Measurements from ENCODE around the gene GRIFIN.

Gene GRIFIN

DNA sequence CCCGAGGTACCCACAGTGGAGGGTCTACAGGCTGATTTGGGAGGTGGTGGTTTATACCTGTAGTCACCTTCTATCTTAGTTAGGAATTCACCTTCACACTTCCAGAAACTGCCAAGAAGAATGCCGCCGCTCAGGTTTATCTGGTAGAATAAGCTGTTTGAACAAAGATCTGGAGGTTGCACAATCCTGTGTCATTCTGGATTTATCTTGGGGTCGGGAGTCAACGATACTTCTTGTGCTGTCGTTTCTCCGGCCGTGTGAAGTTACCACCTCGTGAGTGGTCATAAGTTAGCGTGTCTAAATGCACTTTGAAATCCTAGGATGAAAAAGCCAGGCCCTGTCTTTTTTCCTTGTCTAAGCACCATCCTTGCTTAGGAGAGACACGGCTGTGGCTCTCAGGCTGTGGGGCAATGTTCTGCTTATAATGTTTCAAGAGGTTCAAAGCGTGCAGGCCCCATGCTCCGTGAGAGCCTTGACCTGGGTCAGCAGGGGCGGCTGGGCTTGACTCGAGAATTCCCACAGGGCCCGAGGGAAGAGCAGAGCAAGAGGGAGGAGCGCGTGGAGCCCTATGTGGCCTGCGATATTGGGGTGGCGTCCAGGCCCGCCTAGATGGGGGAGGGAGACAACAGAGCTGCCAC lies 35.5 kb downstream of the GRIFIN start:
- Histone ChIP-seq H3K27me3 (ENCODE audit: insufficient read depth, low read depth) (no peaks in the 10 kb centered on the region), H3K4me3 (IDR thresholded peaks at IDR 0.05; ENCODE audit: insufficient read depth, low read depth, low read length) (no peak overlapping the region), H3K4me2 (no peak overlapping the region), H3K4me1 (ENCODE audit: low read depth, poor library complexity, severe bottlenecking) (no peaks in the 10 kb centered on the region), H3K9ac (no peak overlapping the region), H4K20me1 (ENCODE audit: insufficient read depth) (no peaks in the 10 kb centered on the region), H3K36me3 (ENCODE audit: insufficient read depth) (no peaks in the 10 kb centered on the region; the same call in 1 of the 2 replicates), H3K79me2 (ENCODE audit: insufficient read depth, low read depth) (no peaks in the 10 kb centered on the region), H2AFZ (ENCODE audit: low read depth) (no peak overlapping the region), H3K27ac (no peak overlapping the region)
- TF ChIP-seq, protein P1, sequence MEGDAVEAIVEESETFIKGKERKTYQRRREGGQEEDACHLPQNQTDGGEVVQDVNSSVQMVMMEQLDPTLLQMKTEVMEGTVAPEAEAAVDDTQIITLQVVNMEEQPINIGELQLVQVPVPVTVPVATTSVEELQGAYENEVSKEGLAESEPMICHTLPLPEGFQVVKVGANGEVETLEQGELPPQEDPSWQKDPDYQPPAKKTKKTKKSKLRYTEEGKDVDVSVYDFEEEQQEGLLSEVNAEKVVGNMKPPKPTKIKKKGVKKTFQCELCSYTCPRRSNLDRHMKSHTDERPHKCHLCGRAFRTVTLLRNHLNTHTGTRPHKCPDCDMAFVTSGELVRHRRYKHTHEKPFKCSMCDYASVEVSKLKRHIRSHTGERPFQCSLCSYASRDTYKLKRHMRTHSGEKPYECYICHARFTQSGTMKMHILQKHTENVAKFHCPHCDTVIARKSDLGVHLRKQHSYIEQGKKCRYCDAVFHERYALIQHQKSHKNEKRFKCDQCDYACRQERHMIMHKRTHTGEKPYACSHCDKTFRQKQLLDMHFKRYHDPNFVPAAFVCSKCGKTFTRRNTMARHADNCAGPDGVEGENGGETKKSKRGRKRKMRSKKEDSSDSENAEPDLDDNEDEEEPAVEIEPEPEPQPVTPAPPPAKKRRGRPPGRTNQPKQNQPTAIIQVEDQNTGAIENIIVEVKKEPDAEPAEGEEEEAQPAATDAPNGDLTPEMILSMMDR (conservative IDR thresholded peaks at IDR 0.05; ENCODE audit: low read depth, low read length) = no peak

DNA sequence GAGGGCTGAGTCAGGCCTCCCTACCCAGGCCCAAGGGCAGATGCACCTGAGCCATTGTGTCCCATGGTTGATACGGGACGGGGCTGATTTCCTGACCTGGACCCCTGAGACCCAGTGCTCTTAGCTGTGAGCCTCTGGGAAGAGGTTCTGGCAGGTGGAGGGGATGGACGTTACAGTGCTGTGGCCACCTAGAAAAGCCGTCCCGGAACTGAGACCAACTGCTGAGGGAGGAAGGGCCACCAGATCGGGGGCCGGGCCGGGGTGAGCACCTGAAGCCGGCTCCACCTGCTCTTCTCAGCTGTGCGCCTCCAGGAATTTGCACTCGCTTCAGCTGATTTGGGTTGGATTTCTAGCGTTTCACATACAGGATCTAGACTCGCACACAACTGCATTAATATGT lies 37.4 kb downstream of the GRIFIN start:
- Histone ChIP-seq H2AFZ (ENCODE audit: low read depth) (no peak overlapping the region), H3K4me3 (IDR thresholded peaks at IDR 0.05; ENCODE audit: insufficient read depth, low read depth, low read length) (no peak overlapping the region), H3K4me2 (no peak overlapping the region), H4K20me1 (ENCODE audit: insufficient read depth) (no peaks in the 10 kb centered on the region), H3K4me1 (ENCODE audit: low read depth, poor library complexity, severe bottlenecking) (no peaks in the 10 kb centered on the region), H3K36me3 (ENCODE audit: insufficient read depth) (no peaks in the 10 kb centered on the region; the same call in 1 of the 2 replicates), H3K27ac (no peak overlapping the region), H3K9ac (no peak overlapping the region), H3K27me3 (ENCODE audit: insufficient read depth, low read depth) (no peaks in the 10 kb centered on the region), H3K79me2 (ENCODE audit: insufficient read depth, low read depth) (no peaks in the 10 kb centered on the region)
- TF ChIP-seq, protein P1 (conservative IDR thresholded peaks at IDR 0.05; ENCODE audit: low read depth, low read length) = no peak

DNA sequence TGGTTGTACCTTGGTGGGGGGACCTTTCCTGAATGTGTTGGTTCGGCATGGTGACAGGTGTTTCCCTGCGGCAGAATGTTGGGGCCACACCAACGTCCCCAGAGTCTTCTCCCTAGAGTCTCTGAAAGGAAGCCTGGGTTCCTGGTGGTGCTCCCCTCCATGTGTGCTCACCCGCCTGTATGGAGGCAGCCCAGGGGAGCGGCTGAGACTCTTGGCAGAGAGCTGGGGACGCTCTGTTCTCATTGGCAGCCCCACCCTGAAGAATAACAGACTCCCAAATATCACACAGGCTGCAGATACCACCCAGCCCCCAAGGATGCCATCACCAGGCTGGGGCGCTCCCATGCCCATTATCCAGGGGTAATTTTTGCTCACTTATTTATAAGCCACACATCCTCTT lies 38.0 kb downstream of the GRIFIN start:
- Histone ChIP-seq H3K27ac (no peak overlapping the region), H3K36me3 (ENCODE audit: insufficient read depth) (peaks cover 4% of the 10 kb centered on the region; the same call in 1 of the 2 replicates), H3K4me2 (no peak overlapping the region), H3K9ac (no peak overlapping the region), H3K4me3 (IDR thresholded peaks at IDR 0.05; ENCODE audit: insufficient read depth, low read depth, low read length) (no peak overlapping the region), H3K27me3 (ENCODE audit: insufficient read depth, low read depth) (no peaks in the 10 kb centered on the region), H3K79me2 (ENCODE audit: insufficient read depth, low read depth) (no peaks in the 10 kb centered on the region), H3K4me1 (ENCODE audit: low read depth, poor library complexity, severe bottlenecking) (no peaks in the 10 kb centered on the region), H4K20me1 (ENCODE audit: insufficient read depth) (no peaks in the 10 kb centered on the region), H2AFZ (ENCODE audit: low read depth) (no peak overlapping the region)
- TF ChIP-seq, protein P1 (conservative IDR thresholded peaks at IDR 0.05; ENCODE audit: low read depth, low read length) = no peak

DNA sequence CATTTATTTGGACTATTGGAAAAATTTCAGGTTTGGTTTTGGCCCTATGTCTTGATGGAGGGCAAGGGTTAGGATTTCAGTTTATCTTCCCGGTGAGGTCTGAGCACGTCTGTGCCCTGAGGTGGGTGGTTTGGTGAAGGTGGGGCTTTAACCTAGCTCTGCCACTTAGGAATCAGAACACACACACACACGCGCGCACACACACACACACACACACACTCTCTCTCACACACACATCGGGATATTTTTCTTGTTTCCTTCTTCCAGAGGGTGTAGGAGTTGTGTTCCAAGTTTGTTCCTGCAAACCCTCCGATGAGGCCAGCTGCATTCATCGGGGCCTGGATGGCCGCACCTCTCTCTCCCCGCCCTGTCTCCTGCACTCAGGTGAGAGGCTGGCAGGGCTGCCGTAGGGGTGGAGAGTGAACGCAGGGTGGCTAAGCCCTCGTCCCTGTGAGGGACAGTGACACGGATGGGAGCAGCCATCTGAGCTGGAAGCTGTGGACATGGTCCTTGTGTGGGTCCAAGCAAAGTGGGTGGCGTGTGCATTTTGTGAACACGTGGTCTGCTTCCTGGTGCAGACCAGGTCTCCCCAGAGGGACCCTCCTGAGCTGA lies 38.6 kb downstream of the GRIFIN start:
- no peak overlapping the region for H3K4me2 ChIP-seq
- no peaks in the 10 kb centered on the region for H4K20me1 ChIP-seq (ENCODE audit: insufficient read depth)
- TF ChIP-seq, protein P1 (conservative IDR thresholded peaks at IDR 0.05; ENCODE audit: low read depth, low read length) = no peak
- no peaks in the 10 kb centered on the region for H3K27me3 ChIP-seq (ENCODE audit: insufficient read depth, low read depth)
- no peak overlapping the region for H2AFZ ChIP-seq (ENCODE audit: low read depth)
- no peak overlapping the region for H3K27ac ChIP-seq
- no peak overlapping the region for H3K9ac ChIP-seq
- H3K4me1 ChIP-seq (ENCODE audit: low read depth, poor library complexity, severe bottlenecking) = no peaks in the 10 kb centered on the region
- H3K4me3 ChIP-seq (IDR thresholded peaks at IDR 0.05; ENCODE audit: insufficient read depth, low read depth, low read length) = no peak overlapping the region
- H3K36me3 ChIP-seq (ENCODE audit: insufficient read depth) = peaks cover 8% of the 10 kb centered on the region; the same call in 1 of the 2 replicates
- no peaks in the 10 kb centered on the region for H3K79me2 ChIP-seq (ENCODE audit: insufficient read depth, low read depth)
